Transverse colon (tissue), 1 donor: ENCODE data around the gene ARRB1.

Source experiments
- EP300 ChIP-seq: sonication (generic); formaldehyde crosslinking; IDR thresholded peaks from one replicate; pipeline ENCODE4 v1.6.1; 2017; ENCODE audit warnings: antibody characterized with exemption, low read depth
- POLR2A ChIP-seq: fragments of 450-650 bp; IDR thresholded peaks from one replicate; pipeline ENCODE4 v1.6.1; 2016; ENCODE audit warnings: antibody characterized with exemption, mild to moderate bottlenecking, moderate library complexity

DNA sequence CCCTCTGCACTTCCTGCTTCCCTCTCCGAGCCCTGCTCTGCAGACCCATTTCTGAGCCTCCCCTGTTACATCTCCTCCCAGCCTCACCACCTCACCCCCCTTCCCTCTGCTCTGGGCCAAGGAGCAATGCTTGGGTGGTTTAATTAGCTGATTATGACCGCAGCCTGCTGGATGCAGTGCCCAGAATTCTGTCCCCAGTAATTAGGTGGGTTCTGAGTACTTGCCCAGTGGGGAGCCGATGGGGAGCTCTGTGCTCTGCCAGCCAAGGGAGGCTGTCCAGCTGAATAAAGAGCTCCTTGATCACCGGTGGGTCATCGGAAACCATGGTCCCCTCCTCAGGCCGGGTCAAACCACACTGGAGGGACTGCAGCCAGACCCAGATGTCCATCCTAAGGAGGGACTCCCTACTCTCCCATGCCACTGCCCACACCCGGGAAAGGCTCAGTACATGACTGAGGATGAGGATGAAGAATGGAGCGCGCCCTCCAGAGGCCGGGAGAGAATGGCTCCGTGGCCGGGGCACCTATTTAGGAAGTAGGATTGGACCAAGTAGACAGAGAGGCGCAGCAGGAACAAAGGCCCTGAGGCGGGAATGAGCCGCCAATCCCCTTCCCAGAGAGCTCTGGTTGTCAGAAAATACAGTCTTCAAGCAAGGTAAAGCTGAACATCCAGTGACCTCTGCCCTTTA is 9.1 kb downstream of the ARRB1 start:
- TF ChIP-seq EP300 (no peak), POLR2A (no peak)
